GM19043 (cell line): ENCODE data around the gene RFX2.
"Not testable (repeated sequence)": the region's sequence is repeated elsewhere in the genome, so short reads cannot be mapped to it uniquely, and the experiment has no call there.

ENCODE experiments used
- ATAC-seq: cut with Tn5 transposase; IDR thresholded peaks from one replicate; pipeline ENCODE4 v1.9.1; 2021; ENCODE audit warnings: low read depth; ENCODE audit not compliant: unreplicated experiment

RFX2 gene

DNA sequence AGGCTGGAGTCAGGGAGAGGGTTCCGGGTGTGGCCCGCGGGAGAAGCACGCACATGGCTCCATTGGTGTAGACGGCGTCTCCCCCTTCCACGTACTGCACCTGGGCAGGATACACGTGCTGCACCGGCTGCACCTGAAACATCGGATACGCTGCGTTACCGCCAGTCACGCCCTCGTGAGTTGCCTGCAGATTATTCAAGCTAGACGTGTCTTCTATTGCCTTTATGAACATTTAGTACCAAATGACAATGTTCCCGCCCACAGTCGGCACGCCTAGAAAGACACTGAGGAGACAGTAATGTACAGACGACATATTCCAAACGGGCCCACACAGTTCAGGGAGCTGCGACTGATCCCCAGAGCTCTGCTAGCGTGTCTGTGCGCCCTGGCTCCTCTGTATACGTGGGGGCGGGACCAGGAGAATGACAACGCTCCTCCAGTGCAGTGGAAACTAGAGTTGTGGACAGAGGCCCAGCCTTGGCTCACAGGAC, 68.3 kb downstream of the RFX2 start:
- no peak for ATAC-seq

DNA sequence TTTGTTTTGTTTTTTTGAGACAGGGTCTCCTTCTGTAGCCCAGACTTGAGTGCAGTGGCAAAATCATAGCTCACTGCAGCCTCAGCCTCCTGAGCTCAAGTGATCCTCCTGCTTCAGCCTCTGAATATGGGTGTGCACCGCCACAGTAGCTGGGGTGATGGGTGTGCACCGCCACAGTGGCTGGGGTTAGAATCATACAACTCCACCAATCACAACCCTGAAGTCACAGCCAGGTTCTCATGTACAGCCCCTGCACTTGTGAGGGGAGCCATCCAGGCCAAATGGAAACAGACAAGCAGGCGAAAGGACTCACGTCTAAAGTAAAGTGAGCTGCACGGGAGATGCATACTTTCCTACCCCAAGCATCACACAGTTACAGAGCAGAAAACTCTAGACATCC, 69.2 kb downstream of the RFX2 start:
- no peak for ATAC-seq

DNA sequence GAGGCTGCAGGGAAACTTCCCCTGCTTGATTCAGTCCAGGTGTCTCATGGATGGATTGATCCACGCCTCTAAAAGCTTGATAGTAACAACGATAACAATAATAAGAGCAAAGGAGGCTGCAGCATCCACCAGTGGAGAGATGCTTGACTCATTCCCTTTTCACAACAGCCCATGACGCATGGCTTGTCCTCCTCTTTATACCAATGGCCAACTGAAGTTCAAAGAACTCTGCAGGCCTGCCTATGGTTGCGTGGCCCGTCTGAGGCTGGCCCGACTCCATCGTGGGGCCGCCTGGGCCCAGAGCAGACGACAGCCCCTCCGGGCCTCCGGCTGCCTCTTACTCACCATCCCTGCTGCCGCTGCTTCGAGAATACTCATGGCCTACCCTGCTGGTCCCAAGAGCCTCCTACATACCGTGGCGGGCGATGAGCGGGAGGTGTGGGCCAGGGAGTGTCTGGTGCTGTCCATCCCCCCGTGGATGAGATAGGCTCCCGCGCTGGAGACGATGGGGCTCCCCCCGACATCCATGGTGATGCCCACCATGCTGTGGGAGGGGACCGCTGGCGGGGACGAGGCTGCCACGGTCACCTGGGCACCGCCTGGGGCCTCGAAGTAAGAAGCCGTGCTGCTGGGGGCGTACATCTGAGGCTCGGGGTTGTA, 70.6 kb downstream of the RFX2 start:
- ATAC-seq, result no peak

DNA sequence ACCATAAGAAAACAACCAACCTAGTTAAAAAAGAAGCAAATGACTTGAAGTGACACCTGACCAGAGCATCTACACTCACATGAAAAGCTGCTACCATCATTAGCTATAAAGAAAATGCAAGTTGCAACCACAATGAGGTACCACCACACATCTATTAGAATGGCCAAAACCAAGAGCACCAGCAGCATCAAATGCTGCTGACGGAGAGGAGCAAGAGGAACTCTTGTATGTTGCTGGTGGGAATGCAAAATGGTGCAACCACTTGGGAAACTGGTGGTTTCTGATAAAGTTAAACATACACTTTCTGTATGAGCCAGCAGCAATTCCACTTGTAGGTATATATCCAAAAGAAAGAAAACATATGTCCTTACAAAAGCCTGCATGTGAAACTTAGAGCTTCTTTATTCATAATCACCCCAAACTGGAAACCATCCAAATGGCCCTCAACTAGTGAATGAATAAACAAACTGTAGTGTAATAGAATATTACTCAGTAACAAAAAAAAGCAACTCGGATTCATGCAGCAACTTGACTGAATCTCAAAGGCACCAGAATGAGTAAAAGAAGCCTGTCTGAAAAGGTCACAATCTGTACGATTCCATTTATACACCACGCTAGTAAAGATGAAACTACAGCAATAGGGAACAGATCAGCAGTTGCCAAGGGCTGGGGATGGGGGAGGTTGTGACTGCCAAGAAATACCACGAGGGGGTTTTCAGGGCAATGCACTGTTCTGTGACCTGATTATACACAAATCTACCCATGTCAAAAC, 71.5 kb downstream of the RFX2 start:
- ATAC-seq, result no peak

DNA sequence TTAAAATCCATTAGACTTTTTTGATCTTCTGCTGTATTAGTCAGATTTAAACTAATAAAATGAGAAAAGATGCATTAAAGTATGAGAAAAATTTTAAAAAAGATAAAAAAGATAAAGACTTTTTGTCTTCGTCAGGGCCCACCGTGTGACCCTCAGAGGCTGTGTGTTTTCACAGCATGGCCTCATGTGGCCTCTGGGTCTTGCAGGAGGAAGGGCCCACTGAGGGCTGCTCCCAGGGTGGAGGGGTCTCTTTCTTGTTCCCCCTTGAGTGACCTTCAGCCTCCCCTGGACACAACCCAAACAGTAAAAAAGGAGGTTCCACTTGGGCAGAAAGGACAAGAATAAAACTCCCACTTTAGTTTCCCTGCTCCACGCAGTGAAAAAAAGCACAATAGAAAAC, 75.3 kb downstream of the RFX2 start:
- no peak for ATAC-seq

DNA sequence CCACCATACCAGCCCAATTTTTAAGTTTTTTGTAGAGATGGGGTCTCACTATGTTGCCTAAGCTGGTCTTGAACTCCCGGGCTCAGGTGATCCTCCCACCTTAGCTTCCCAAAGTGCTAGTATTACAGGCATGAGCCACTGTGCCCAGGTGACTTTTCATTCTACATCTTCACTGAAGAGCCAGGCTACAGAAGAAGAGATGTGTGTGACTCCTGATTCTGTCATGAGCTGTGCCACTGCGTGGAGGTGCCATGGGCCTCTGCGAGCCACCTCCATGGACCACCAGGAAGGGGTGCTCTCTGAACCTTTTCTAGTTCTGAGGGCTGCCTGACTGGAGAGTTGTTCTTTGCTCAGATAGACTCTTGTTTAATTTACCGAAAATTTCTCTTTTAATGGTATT, 75.8 kb downstream of the RFX2 start:
- ATAC-seq, result no peak

DNA sequence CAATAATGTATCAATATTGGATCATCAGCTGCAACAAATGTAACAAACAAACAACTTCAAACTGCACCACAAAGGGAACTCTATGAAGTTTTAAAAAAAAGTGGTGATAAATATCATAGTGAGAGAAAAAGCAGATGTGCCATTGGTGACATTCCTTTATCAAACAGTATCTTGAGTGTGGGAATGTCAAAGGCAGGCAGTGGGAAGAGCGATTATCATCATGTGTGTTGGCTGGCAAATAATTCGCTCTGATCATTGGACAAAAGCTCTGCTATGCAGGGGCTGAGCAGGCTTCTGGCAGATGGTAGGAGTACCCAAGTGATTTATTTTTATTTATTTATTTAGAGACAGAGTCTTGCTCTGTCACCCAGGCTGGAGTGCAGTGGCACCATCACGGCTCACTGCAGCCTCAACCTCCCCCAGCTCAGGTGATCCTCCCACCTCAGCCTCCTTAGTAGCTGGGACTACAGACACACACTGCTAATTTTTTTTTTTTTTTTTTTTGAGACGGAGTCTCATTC, 76.5 kb downstream of the RFX2 start:
- ATAC-seq, result no peak

DNA sequence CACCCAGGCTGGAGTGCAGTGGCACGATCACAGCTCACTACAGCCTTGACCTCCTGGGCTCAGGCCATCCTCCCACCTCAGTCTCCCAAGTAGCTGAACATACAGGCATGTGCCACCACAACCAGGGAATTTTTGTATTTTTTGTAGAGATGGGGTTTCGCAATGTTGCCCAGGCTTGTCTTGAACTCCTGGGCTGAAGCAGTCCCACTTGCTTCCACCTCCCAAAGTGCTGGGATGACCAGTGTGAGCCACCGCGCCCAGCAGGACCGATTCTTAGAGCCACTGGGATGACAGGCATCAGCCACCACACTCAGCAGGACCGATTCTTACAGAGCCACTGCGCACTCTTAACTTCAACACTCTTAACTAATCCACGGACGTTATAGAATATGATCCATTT, 77.5 kb downstream of the RFX2 start:
- no peak for ATAC-seq

DNA sequence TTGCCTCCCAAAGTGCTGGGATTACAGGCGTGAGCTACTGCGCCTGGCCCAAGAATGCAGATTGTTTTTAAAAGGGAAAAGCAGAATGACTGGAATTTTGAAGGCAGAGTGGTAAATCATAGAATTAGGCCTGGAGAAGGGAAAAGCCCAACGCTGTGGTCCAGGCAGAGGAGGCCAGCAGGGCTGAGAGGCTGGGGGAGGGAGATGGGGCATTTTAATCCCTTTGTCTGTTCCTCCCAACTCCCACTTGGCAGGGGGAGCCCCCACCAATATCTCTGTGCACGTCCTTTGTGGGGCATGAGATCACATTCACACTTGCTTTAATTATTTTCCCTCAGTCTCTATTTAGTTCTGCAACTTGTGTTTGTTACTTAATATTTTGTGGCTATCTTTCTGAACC, 77.9 kb downstream of the RFX2 start:
- no peak for ATAC-seq

DNA sequence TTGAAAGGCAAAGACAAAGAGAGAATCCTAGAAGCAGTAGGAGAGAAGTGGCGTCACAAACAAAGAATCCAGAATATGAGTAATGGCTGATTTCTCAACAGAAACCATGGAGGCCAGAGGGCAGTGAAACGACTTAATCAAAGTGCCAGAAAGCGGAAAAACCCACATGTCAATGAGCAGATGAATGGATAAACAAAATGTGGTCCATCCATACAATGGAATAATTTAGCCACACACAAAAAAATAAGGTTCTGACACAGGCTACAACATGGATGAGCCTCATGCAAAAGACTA, 80.1 kb downstream of the RFX2 start:
- no peak for ATAC-seq

DNA sequence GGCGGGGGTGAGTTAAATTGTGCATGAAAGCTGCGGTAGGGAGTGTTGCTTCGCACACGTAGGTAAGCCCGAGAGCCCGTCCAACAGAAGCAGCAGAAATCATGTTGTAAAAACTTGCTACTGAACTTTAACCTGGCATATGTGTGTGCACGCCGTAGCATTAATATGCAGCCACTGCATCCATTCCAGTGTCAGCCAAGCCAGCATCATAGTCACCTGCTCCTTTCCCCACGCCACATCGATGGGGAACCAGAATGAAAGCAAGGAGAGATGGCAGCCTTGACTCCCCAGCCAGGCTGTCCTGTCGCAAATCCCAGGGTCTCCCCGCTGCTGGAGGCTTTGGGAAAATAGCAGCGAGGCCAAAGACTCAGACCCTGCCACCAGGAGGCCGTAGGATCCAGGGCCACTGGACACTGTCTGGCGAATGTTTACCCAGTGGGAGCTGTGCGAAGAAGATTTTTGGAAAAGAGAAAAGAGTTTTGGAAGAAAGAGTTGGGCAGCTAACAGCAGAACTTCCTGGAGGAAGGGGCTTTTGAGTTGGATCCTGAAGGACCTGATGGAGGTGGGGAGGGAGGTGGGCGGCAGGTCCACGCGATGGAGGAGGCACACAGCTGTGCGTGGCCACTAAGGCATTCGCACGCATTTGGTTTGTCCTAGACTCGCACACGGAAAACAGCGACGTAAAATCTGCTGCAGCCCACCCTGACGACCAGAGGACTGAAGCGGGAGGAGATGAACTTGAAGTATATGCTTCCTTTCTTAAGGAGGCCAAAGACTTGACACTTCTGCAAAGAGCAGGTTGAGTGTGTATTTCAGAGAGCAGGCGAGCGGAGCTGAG, 83.7 kb downstream of the RFX2 start:
- no peak for ATAC-seq

DNA sequence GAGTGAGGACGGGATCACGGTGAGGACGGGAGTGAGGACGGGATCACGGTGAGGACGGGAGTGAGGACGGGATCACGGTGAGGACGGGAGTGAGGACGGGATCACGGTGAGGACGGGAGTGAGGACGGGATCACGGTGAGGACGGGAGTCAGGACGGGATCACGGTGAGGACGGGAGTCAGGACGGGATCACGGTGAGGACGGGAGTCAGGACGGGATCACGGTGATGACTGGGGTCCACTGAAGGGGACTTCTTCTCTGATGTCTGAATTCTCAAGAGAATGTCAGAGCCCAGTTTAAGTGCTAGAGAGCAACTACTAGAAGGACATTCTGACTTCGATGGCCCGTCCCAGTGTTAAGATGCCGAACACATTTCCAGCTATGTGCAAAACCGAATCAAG, 85.5 kb downstream of the RFX2 start:
- not testable (repeated sequence) for ATAC-seq

DNA sequence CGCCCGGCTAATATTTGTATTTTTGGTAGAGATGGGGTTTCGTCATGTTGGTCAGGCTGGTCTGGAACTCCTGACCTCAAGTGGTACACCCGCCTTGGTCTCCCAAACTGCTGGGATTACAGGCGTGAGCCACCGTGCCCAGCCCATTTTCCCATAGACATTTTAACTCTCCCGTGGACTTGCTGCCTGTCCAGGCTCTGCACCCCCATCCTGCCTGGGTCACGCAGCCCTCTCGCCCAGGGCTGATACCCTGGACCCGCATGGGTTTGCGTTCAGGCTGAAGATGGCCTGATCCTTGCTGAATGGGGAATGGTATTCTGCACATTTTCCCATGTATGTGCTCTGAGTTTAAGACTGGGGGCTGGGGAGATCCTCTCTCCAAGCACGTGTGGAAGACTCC, 86.4 kb downstream of the RFX2 start:
- no peak for ATAC-seq

DNA sequence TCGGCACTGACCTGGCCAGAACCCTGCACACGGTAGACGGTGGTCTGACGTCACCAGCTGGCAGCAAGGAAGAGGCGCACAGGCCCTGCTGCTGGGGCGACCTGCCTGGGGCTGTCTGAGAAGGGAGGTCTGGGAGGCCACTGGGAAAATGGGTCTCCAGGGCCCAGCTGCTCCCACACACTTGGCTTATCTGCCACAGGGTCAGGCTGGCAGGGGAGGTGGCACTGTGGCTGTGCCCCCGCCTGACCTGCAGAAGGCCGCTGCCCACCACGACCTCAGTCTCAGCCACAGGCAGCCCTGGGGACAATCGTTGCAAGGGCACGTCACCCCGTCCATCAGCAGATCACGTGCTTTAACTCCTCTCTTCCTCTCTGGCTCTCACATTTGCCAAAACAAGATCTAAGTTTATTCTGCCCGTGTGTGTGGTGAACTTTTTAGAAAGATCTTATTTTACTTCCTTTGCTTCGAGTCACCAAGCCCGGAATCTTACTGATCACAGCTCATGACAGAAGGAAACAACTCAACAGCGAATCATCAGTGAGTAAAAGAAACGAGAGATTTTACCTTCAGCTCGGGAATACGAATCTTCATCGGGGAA, 87.1 kb downstream of the RFX2 start:
- ATAC-seq, result no peak

DNA sequence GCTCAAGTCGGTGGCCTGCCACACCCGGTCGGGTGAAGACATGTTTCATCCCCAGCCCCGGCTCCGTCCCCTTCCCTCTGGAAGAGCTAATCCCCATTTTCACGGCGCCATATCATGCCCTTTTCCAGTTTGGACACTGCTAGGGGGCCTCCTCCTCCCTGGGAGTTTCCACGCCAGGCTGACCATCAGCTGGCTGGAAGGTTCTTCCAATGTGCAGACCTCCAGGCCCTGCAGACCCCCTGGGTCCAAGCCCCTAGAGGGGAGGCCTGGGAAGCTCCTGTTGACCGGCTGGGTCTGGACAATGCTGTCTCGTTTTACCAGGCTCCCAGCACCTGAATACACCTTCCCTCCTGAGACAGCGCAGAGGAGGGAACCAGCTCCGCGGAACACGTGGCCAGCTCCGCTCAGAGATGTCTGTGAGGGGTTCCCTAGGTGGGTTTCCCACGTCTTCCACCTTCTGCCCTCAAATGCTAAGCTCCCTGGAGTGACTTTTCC, 87.7 kb downstream of the RFX2 start:
- no peak for ATAC-seq

DNA sequence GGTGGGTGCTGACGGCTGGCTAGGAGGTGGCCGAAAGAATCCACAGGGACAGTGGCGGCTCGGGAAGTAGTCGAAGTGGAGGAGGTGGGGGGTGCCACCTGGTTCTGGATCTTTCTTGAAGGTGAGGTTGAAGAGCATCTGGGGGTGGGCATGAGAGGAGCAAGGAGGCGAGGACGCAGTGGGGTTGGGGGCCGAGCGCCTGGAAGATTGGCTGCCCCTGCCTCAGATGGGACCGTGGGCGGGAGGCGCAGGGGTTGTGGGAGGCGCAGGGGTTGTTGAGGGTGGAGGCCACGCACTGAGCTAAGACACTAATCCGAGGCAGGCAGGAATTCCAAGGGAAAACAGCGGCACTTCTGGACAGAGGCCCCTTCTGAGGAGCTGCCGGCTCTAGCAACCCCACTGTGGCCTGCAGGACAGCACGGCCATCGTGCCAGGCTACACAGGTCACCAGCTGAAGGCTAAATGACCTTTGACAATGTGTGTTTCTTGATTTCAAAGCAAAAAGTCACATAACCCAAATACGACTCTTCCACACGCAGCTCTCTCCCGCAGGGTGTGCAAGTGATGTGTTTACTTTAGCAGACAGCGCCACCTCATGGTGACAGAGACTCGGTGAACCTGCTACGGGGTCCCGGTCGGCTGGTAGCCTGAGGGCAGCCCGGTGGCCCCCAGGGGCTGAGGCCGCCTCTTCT, 88.3 kb downstream of the RFX2 start:
- ATAC-seq, result no peak

DNA sequence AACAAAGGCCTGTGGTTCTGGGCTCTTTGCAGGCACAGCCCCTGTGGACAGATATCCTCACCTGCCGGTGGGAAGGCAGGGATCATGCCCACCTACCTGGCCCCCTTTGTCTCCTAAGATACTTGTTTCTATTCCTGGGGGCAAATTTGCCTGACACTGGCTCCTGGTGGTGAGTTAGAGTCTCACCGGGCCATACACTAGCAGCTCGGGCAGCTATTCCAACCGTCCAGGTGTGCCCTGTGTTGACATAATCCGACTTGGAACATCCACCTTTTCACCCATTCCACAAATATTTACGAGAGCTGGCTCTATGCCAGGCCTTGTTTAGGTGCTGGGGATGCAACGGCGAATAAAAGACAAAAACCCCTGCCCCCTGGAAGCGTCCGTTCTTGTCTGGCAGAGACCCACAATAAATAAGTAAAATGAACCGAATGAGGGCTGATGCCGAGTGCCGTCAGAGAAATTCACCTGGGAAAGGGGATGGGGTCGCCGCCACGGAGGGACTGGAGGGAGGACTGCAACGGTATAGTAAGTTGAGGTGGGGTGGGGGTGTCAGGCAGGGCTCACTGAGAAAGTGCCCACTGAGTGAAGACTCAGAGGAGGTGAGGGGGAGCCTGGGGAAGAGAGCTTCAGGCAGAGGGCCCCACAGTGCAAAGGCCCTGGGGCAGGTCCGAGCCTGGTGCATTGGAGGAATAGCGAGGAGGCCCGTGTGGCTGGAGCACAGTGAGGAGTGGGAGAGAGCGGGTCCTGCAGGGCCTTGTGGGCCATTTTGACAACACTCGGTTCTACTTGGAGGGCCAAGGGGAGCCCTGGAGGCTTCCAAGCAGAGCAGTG, 89.1 kb downstream of the RFX2 start:
- no peak for ATAC-seq

DNA sequence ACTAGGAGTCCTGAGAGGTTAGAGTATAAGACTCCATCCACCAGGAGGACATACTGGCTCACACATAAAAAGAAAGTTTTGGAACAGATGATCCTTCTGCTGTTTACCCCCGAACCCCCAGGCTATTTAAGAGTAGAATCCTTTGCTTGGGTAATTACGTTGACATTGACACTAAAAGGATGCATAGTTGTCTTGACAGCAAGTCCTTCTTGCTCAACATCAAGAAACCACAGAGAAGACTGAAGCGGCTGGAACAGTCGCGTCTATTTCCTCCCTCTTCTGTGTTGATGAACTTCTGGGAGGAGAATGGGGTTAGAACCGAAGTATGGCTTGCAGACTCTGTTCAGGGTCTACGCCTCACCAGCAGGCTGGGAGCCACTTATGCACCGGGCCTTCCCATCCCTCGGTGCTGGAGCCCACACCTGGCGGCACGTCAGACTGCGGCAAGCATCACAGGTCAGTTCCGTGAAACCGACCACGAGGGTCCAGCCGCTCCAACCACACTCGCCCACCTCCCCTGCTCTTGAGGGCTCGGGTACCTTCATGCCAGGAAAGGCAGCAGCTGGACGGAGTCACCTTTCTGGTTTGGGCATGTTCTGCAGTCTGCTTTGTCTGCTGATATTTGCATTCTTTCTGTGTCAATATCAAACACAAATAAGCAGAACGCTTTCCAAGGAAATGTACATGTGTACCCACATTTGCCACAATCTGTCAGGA, 90.0 kb downstream of the RFX2 start:
- ATAC-seq, result no peak

DNA sequence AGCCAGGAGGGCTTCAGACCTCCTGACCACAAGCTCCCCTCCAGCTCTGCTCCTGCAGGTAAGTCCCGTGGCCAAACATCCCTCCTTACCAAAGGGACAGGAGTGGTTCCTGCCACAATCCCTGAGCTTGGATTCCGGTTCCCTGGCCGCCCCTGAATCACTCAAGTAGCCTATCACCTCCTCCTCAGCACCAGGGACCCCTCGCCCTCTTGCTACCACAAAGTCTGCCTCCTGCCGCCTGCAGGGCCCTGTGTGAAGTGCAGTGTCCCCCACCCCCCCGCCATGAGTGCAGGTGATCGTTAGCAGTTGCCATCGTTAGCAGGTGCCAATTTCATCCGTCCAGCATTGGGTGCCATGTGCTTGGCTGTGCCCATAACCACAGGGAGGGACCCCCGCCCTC, 91.5 kb downstream of the RFX2 start:
- no peak for ATAC-seq
